HG03342 (cell line): ENCODE measurements around the gene VPS37C.
"Not testable (repeated sequence)": the region's sequence is repeated elsewhere in the genome, so short reads cannot be mapped to it uniquely, and the experiment has no call there.

Experiments
- ATAC-seq: cut with Tn5 transposase; IDR thresholded peaks from one replicate; pipeline ENCODE4 v1.9.1; 2021; ENCODE audit warnings: mild to moderate bottlenecking, moderate library complexity; ENCODE audit not compliant: unreplicated experiment

The VPS37C gene

GRCh38 chr11:61102667-61103571 lies 58.3 kb downstream of the VPS37C start:
- ATAC-seq: no peak

GRCh38 chr11:61098778-61099177 lies 62.4 kb downstream of the VPS37C start:
- no peak for ATAC-seq

- ATAC-seq: not testable (repeated sequence)
Measured at GRCh38 chr11:61098261-61098660, 63.0 kb downstream of the VPS37C start.

- ATAC-seq: no peak
Measured at GRCh38 chr11:61095021-61095420, 66.2 kb downstream of the VPS37C start.

- not testable (repeated sequence) for ATAC-seq
Measured at GRCh38 chr11:61094167-61094566, 67.1 kb downstream of the VPS37C start.

DNA sequence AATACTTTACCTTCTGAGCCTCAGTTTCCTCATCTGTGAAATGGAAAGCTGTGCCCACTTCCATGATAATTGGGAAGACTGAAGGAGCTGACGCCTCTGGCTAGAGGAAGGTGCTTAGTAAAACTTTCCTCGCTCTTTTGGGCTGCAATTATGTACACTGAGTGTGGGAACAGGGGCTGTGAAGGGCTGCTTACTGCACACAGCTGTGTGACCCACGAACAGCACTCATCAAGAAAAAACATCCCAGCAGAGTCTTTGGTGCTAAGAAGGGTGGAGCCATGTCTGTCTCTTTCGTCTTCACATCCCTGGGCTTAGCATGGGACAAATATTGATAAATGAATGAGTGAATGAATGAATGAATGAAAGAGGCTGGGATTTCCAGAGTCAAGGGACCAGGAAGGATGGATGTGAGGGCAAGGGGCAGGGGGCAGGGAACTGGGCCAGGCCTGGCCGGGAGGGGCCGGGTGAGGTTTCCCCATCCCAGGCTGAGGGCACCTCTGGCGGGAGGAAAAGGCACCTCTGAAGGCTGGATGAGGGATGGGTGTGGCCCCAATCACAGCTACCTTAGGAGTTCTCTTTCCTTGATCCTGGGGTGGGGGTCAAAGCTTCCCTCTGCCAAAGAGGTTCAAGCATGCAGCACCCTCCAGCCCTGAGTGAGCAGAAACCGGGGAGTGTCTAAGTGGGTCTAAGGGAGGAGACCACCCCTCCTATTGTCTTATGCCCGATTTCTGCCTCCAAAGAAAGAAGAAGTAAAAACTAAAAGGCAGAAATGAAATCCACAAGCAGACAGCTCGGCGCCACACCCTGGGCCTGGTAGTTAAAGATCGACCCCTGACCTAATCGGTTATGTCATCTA lies 68.1 kb downstream of the VPS37C start:
- no peak for ATAC-seq

DNA sequence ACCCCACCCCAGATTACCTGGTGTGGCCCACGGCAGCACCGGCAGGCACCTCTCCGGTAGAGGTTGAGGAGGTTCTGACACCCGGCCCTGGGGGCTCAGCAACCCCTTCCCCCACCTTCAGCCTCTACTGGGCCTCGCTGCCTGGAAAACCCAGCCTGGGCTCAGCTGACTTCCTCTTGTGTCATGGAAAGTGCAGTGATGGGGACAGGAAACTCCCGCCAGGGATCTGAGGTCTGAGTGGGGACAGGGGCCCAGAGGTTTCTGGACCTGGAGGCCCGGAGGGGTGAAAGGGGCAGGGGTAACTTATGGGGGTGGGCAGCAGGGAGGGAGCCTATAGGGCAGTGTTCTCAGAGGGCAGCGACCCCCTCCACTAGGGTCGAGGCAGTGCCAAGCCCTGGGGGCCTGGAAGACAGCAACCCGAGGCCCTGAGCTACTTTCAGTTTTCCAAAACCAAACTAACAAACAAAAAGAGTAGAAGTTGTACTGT lies 68.9 kb downstream of the VPS37C start:
- ATAC-seq: peak; percentile 60

DNA sequence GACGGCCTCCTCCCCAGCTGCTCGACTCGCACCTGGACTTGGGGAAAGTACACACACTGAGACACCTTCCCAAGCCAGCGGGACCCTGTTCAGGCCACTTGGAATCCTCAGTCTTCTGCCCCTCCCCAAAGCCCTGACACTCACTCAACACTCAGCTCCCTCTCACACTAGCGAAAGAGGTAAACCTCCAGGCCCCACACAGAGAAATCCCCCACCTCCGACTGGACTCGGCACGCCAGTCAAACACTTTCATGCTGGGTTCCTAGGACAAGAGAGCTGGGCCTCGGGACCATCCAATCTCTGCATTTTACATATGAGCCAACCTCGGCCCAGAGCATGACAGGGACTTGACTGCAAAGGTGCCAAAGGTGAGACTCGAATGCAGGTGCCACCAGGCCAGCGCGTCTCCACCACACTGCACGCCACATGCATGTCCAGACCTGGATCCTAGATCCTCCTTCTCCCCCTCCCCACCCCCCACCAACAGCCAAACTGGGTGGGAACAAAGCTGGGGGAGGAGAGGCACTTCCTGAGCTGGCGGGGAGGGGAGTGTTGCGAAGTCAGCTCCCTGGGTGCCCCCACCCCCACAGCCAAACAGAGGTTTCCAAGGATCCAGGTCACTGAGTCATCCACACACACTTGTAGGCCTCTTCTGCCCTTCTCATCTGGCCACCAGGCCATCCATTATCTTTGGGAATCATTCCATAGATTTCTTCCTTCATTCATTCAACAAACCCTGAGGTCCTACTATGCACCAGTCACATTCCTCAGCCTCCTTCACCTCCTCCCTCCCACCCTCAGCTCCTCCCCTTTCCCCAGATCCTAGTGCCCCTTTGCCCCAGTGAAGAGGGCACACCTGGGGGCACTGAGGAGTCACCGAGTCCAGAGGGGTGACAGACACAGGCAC lies 69.6 kb downstream of the VPS37C start:
- peak; percentile 28 for ATAC-seq

DNA sequence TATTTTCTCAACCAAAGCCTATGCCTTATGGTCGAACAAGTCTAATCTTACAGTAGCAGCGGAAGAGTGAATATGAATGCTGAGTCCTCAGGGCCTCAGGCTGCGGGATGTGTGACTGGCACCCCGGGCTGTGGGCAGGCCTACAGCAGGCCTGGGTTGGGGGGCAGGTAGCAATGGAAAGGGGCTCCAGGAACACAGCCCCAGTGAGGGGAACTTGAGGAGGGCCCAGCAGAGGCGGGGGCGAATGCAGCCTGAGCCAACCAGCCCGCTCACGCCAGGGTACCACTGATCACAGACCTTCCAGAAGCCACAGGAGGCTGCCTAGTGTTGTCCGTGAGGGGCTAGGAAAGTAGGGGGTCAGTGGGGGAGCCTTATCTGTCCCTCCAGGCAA lies 70.2 kb downstream of the VPS37C start:
- ATAC-seq: no peak

DNA sequence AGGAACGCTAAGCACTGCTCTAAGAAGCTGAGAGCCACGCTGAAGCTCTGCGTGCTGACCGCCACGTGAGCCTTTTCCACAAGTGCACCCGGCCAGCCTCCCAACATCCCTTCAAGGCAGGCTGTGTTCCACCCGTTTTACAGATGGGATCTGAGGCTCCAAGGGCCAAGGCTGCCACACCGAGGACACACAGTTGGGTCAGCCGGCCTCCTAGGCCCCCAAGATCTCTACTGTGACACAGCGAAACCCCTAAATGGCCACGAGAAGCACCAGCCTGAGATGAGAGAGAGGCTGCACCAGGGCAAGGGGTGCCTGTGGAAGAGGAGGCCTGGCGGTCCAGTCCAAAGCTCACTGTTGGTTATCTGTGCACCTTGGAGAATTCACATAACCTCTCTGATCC lies 70.7 kb downstream of the VPS37C start:
- ATAC-seq: no peak

DNA sequence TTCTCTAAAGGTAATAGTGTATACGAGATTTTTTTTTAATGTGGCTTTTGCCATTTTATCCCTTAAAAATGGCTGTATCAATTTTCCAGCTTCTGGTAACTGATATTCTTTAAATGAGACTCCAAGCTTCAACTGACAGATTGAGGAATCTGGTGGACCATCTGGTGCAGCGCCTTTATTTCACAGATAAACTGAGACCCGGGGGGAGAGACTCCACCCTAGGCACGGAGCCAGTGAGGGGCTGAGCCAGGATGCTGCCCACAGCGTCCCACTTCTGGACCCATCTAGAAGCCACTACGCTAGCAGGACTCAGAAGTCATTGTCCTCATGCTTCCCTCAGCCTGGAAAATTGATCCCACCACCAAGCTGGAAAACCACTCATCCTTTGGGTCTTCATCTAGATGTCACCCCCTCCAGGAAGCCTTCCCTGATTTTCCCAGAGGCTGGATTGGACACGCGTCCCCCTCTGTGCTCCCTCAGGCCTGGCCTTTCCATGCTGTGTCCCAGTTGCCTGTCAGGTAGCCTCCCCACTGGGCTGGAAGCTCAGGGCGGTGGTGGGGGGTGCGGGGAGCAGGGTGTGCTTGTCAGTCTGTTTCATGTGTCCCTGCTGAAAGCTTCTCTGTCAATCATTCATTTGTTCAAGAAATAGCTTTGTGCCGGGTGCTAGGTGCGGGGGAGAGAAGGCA lies 71.3 kb downstream of the VPS37C start:
- ATAC-seq: no peak

DNA sequence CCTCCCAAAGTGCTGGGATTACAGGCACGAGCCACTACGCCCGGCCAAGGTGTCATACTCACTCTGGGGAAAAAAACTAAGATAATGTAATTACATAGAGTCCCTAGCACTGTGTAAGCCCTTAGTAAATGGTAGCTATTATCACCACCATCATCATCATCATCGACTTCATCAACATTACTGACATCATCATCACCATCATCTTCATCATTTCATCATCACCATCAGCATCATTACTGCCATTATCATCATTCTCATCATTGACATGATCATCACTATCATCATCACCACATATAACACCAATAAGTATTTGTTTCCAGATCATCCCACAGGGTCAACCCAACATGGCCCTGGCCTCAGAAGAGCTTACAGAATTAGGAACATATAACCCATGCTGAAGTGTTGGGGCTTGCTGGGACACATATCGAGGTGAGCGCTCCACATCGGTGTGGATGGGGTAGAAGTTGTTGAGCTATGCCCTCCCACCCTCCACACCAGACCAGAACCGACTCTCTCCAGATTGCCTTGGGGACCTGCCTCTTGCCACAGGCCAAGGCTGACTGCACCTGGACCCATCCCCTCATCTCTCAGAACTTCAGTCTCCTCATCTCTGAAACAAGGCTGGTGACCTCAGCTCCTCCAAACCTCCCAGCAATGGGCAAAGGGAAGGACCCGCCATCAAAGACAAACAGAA lies 73.7 kb downstream of the VPS37C start:
- no peak for ATAC-seq

- no peak for ATAC-seq
Measured at GRCh38 chr11:61083601-61084147, 77.6 kb downstream of the VPS37C start.

GRCh38 chr11:61082931-61083531 lies 78.2 kb downstream of the VPS37C start:
- no peak for ATAC-seq

- ATAC-seq: no peak
Measured at GRCh38 chr11:61082062-61082870, 79.0 kb downstream of the VPS37C start.

DNA sequence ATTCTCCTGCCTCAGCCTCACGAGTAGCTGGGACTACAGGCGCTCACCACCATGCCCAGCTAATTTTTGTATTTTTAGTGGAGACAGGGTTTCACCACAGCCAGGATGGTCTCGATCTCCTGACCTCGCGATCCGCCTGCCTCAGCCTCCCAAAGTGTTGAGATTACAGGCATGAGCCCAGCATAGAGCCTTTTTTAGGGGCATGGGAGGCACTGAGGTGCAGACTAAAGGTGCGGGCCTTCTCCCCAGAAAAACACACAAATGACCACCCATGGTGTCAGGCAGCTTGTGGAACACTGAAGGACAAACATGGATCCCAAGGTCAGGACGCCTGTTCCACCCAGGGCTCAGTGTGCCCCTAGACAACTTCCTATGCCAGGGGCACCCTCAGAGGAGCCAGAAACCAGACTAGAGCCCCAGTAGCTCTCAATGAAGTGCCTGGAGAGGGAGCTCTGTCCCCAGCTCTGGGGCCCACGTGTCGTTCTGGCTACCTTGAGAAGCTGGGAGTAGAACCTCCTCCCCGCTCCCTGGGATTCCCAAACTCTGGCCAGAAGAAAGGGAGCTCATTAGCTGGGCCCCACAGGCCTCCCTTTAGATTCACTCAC lies 80.1 kb downstream of the VPS37C start:
- ATAC-seq: no peak

DNA sequence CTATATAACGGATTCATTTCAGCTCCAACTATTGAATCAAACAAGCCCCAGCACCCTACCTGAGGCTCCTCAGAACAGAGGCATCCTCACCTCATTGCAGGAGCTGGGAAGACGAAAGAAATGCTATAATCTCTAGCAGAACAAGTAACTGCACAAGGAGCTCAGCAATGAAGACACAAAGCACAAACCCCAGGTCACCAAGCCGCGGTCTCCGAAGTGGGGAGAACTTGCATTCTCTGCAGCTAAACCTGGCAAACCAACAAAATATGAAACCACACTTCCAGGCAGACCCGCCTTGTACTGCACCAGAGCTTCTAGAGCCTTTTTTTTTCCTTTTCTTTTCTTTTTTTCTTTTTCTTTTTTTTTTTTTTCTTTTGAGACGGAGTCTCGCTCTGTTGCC lies 80.7 kb downstream of the VPS37C start:
- ATAC-seq: no peak
